ENCODE results near the gene SMC5. TPM values are rescaled to one million over a fixed set of nuclear protein-coding genes. Genes with fewer than 3 reads are reported as not detected.

Gene SMC5
- total RNA-seq, 1 experiment from 2014 or later: 15.3 TPM

Other genes with a start within 250 kb of the SMC5 start
- gene MAMDC2, start 215.1 kb upstream of the SMC5 start, total RNA-seq (2014; rRNA removed; shearing (Covaris generic)): not detected in 2 replicates
- 15.9 and 17.4 TPM in 2 replicates for gene KLF9, start 155.7 kb downstream of the SMC5 start, total RNA-seq (2014; rRNA removed; shearing (Covaris generic))